Measurements from ENCODE around the gene TBL1Y. TPM values are rescaled to one million over a fixed set of nuclear protein-coding genes. Genes with fewer than 3 reads are reported as not detected.

TBL1Y gene
- total RNA-seq, 1 donor from 2014 or later, result not detected

DNA sequence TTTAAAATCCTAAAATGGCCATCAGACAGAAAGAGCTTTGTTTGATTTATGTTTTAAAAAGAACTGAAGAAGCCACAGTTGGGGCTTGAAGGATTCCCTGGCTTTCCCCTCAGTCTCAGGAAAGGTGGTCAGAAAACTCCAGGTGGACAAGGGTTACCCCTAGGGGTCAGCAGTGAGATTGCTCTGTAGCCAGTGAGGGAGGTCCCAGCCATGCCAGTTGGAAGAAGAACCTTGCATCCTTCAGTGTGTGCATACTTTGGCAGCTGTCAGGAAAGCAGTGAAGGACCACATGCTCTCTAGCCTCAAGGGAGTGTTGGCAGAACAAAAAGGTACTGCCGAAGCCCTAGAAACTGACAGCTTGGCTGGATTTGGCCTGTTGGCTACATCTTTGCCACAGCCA, 182.3 kb downstream of the TBL1Y start:
- Histone ChIP-seq H3K4me1 (no peaks in the 10 kb centered on the region), H3K36me3 (no peaks in the 10 kb centered on the region), H3K9me3 (no peaks in the 10 kb centered on the region), H3K27me3 (no peaks in the 10 kb centered on the region), H3K27ac (no peak overlapping the region), H3K4me3 (no peak overlapping the region)
- no peak for DNase-seq (ENCODE audit: low spot score in 2 of 2)
- intact Hi-C loops (cut with DNase I), result no loop called here
- TF ChIP-seq, protein P1, sequence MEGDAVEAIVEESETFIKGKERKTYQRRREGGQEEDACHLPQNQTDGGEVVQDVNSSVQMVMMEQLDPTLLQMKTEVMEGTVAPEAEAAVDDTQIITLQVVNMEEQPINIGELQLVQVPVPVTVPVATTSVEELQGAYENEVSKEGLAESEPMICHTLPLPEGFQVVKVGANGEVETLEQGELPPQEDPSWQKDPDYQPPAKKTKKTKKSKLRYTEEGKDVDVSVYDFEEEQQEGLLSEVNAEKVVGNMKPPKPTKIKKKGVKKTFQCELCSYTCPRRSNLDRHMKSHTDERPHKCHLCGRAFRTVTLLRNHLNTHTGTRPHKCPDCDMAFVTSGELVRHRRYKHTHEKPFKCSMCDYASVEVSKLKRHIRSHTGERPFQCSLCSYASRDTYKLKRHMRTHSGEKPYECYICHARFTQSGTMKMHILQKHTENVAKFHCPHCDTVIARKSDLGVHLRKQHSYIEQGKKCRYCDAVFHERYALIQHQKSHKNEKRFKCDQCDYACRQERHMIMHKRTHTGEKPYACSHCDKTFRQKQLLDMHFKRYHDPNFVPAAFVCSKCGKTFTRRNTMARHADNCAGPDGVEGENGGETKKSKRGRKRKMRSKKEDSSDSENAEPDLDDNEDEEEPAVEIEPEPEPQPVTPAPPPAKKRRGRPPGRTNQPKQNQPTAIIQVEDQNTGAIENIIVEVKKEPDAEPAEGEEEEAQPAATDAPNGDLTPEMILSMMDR (IDR thresholded peaks at IDR 0.05), result no peak

- TF ChIP-seq, protein P1 (IDR thresholded peaks at IDR 0.05), result no peak
- DNase-seq (ENCODE audit: low spot score in 2 of 2), result no peak
- Histone ChIP-seq H3K4me3 (no peak overlapping the region), H3K36me3 (no peaks in the 10 kb centered on the region), H3K4me1 (no peaks in the 10 kb centered on the region), H3K9me3 (no peaks in the 10 kb centered on the region), H3K27me3 (no peaks in the 10 kb centered on the region), H3K27ac (no peak overlapping the region)
- intact Hi-C loops (cut with DNase I), result no loop called here
These were observed 183.9 kb downstream of the TBL1Y start for GRCh38 chrY:7094365-7094764.

DNA sequence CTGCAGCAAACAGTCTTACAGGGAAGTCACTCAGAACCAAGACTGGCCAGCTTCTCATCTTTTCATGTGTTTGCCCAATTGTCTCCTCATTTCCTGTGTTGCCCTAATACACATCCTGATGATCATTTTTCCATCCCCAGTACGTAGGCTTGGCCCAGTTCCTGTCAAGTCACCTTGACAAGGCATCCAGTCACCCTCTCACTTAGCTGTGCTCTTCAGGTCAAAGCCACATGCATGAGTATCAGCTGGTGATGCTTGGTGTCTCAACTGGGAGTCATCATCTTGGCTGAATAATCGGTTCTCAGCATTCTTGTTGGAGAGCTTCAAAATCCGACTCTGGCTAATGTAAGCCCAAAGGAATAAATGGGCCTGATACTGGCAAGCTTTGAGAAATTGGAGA, 186.5 kb downstream of the TBL1Y start:
- Histone ChIP-seq H3K27me3 (no peaks in the 10 kb centered on the region), H3K4me1 (no peaks in the 10 kb centered on the region), H3K9me3 (no peaks in the 10 kb centered on the region), H3K36me3 (no peaks in the 10 kb centered on the region), H3K4me3 (no peak overlapping the region), H3K27ac (no peak overlapping the region)
- intact Hi-C loops (cut with DNase I), result no loop called here
- no peak for DNase-seq (ENCODE audit: low spot score in 2 of 2)
- TF ChIP-seq, protein P1 (IDR thresholded peaks at IDR 0.05), result no peak

DNA sequence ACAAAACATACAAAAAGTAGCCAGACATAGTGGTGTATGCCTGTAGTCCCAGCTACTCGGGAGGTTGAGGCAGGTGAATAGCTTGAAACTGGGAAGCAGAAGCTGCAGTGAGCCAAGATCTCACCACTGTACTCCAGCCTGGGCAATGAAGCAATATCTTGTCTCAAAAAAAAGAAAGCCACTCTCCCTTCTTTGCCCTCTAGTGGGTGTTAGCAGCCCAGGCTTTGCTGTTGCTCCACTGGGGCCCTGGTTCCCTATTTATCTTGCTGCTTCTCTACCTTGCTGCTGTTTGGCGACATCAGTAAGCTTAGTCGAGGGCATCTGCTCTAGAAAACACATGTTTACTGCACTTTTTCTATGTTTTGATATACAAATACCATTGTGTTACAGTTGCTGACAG, 189.2 kb downstream of the TBL1Y start:
- H3K27me3 ChIP-seq, result no peaks in the 10 kb centered on the region
- H3K9me3 ChIP-seq, result no peaks in the 10 kb centered on the region
- H3K4me3 ChIP-seq, result no peak overlapping the region
- no peak for DNase-seq (ENCODE audit: low spot score in 2 of 2)
- intact Hi-C loops (cut with DNase I), result no loop called here
- TF ChIP-seq, protein P1 (IDR thresholded peaks at IDR 0.05), result no peak
- H3K36me3 ChIP-seq, result no peaks in the 10 kb centered on the region
- H3K4me1 ChIP-seq, result no peaks in the 10 kb centered on the region
- no peak overlapping the region for H3K27ac ChIP-seq

DNA sequence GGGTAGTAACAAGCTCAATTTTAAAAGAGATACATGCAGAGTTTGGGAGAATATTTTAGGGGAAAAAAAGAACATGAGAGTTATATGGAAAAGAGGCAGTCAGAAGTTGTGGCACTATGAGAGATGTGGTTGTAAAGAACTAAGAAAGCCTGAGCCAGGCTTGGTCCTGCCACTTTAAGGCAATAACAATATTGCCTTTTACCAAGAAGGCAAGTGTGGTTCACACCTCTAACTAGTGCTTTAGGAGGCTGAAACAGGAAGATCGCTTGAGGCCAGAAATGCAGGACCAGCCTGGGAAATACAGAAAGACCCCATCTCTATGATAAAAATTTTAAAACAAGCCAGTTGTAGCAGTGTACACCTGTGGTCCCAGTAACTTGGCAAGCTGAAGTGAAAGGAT, 192.2 kb downstream of the TBL1Y start:
- Histone ChIP-seq H3K4me1 (no peaks in the 10 kb centered on the region), H3K9me3 (no peaks in the 10 kb centered on the region), H3K27ac (no peak overlapping the region), H3K4me3 (no peak overlapping the region), H3K27me3 (no peaks in the 10 kb centered on the region), H3K36me3 (no peaks in the 10 kb centered on the region)
- intact Hi-C loops (cut with DNase I), result no loop called here
- TF ChIP-seq, protein P1 (IDR thresholded peaks at IDR 0.05), result no peak
- no peak for DNase-seq (ENCODE audit: low spot score in 2 of 2)

DNA sequence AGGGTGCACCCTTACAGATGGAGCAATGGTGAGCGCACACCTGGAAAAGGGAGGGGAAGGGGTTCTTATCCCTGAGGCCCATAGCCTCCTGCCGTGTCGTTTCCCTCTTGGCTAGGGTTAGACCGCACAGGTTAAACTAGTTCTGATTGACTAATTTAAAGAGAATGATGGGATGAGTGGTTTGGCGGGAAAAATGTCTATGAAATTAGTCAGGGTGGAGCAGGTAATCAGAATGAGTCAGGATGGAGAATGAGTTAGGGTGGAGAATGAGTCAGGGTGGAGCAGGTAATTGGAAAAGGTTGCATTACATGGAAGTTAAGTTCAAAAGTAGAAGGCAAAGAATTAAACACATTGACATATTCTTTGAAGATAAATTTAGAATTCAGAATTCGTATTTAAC, 196.7 kb downstream of the TBL1Y start:
- intact Hi-C loops (cut with DNase I), result no loop called here
- H3K4me3 ChIP-seq, result no peak overlapping the region
- no peaks in the 10 kb centered on the region for H3K36me3 ChIP-seq
- no peak for DNase-seq (ENCODE audit: low spot score in 2 of 2)
- no peak overlapping the region for H3K27ac ChIP-seq
- H3K4me1 ChIP-seq, result no peaks in the 10 kb centered on the region
- no peaks in the 10 kb centered on the region for H3K27me3 ChIP-seq
- H3K9me3 ChIP-seq, result no peaks in the 10 kb centered on the region
- TF ChIP-seq, protein P1 (IDR thresholded peaks at IDR 0.05), result no peak
